Thoracic aorta (tissue), 2 donors: ENCODE results near the gene AGMO. TPM values are rescaled to one million over a fixed set of nuclear protein-coding genes. Genes with fewer than 3 reads are reported as not detected.

Source experiments
- ATAC-seq: fragments of 150-250 bp; one replicate; pipeline ENCODE4 v1.8.0; 2017; ENCODE audit warnings: low read depth; ENCODE audit not compliant: insufficient number of reproducible peaks, low FRiP score
- DNase-seq: peaks from one replicate; pipeline ENCODE4 v3.0.0-alpha.2; 2020; ENCODE audit warnings: low spot score
- H3K27ac ChIP-seq, 2 donors: fragments of 200-600 bp; sonication (generic); 1 replicate in 1 of 2; 2 replicates in 1 of 2; pipeline ENCODE4 v1.5.1; 2016; ENCODE audit warnings: mild to moderate bottlenecking in 2 of 2, moderate library complexity in 2 of 2
- H3K27me3 ChIP-seq: fragments of 200-600 bp; sonication (generic); replicated peaks from 2 replicates; pipeline ENCODE4 v1.6.0; 2016; ENCODE audit warnings: mild to moderate bottlenecking; ENCODE audit not compliant: insufficient read depth
- H3K36me3 ChIP-seq: fragments of 200-600 bp; sonication (generic); one replicate; pipeline ENCODE4 v1.5.1; 2016
- H3K4me1 ChIP-seq, 2 donors: fragments of 200-600 bp; sonication (generic); 1 replicate in 1 of 2; 2 replicates in 1 of 2; pipeline versions ENCODE4 v1.5.1 to v1.6.0; 2016; ENCODE audit warnings: low read depth in 2 of 2, mild to moderate bottlenecking in 1 of 2; ENCODE audit not compliant: control insufficient read depth in 1 of 2
- H3K4me3 ChIP-seq: fragments of 200-600 bp; sonication (generic); 2 replicates; pipeline ENCODE4 v1.5.1; 2016; ENCODE audit warnings: mild to moderate bottlenecking
- H3K9me3 ChIP-seq: fragments of 200-600 bp; sonication (generic); 2 replicates; pipeline ENCODE4 v1.5.1; 2016
- CTCF ChIP-seq: fragments of 200-600 bp; sonication (generic); IDR thresholded peaks from one replicate; pipeline ENCODE4 v1.5.1; 2019; ENCODE audit warnings: antibody characterized with exemption
- total RNA-seq, 2 donors: library from RNA; depleted of rRNA; stranded (reverse); fragments of >200 nt; gene quantifications; one replicate each; pipeline versions ENCODE4 v1.1.0 to v1.2.3, GENCODE V29; 2016

The AGMO gene
- total RNA-seq, 2 donors from 2014 or later, result 0.85 to 3.0 TPM

GRCh38 chr7:15341817-15342216 lies 220.0 kb downstream of the AGMO start:
- no peaks in the 10 kb centered on the region for H3K36me3 ChIP-seq
- peaks cover 0 to 2% of the 10 kb centered on the region in 2 donors for H3K4me1 ChIP-seq
- no peaks in the 10 kb centered on the region for H3K27me3 ChIP-seq
- ATAC-seq, result no peak
- H3K9me3 ChIP-seq, result peaks cover 3% of the 10 kb centered on the region
- no peak overlapping the region for H3K27ac ChIP-seq
- H3K4me3 ChIP-seq, result no peak overlapping the region
- DNase-seq, result no peak
- no peak for TF ChIP-seq CTCF

GRCh38 chr7:15336146-15336545 lies 225.7 kb downstream of the AGMO start:
- Histone ChIP-seq H3K27ac (no peak overlapping the region), H3K4me1 (peaks cover 4 to 22% of the 10 kb centered on the region in 2 donors), H3K36me3 (no peaks in the 10 kb centered on the region), H3K4me3 (no peak overlapping the region), H3K27me3 (no peaks in the 10 kb centered on the region), H3K9me3 (peaks cover 3% of the 10 kb centered on the region)
- no peak for TF ChIP-seq CTCF
- ATAC-seq (no peak), DNase-seq (no peak)

- Histone ChIP-seq H3K9me3 (peaks cover 3% of the 10 kb centered on the region), H3K27ac (no peak overlapping the region), H3K36me3 (no peaks in the 10 kb centered on the region), H3K4me1 (peaks cover 4 to 22% of the 10 kb centered on the region in 2 donors), H3K4me3 (no peak overlapping the region), H3K27me3 (no peaks in the 10 kb centered on the region)
- no peak for DNase-seq
- ATAC-seq, result no peak
- no peak for TF ChIP-seq CTCF
Observed at GRCh38 chr7:15335390-15335789, 226.4 kb downstream of the AGMO start.

- peaks cover 4 to 22% of the 10 kb centered on the region in 2 donors for H3K4me1 ChIP-seq
- H3K27ac ChIP-seq, result no peak overlapping the region
- no peak for TF ChIP-seq CTCF
- ATAC-seq, result no peak
- H3K9me3 ChIP-seq, result peaks cover 3% of the 10 kb centered on the region
- no peaks in the 10 kb centered on the region for H3K36me3 ChIP-seq
- DNase-seq, result no peak
- H3K27me3 ChIP-seq, result no peaks in the 10 kb centered on the region
- no peak overlapping the region for H3K4me3 ChIP-seq
Observed at GRCh38 chr7:15334536-15335263, 227.1 kb downstream of the AGMO start.

- Histone ChIP-seq H3K4me1 (peaks cover 4 to 22% of the 10 kb centered on the region in 2 donors), H3K9me3 (no peaks in the 10 kb centered on the region), H3K4me3 (no peak overlapping the region), H3K27me3 (no peaks in the 10 kb centered on the region), H3K27ac (no peak overlapping the region), H3K36me3 (no peaks in the 10 kb centered on the region)
- ATAC-seq (no peak), DNase-seq (no peak)
- no peak for TF ChIP-seq CTCF
Observed at GRCh38 chr7:15332956-15333355, 228.9 kb downstream of the AGMO start.
